GM18511 (cell line): ENCODE data around the gene PCDH1.

Experiments used
- ATAC-seq: cut with Tn5 transposase; IDR thresholded peaks from one replicate; pipeline ENCODE4 v1.9.1; 2021; ENCODE audit warnings: mild to moderate bottlenecking, moderate library complexity; ENCODE audit not compliant: unreplicated experiment

The PCDH1 gene

GRCh38 chr5:141875022-141875740 lies 3.0 kb downstream of the PCDH1 start:
- ATAC-seq: no peak

- no peak for ATAC-seq
Measured at GRCh38 chr5:141874262-141874964, 3.8 kb downstream of the PCDH1 start.

GRCh38 chr5:141873933-141874261 lies 4.3 kb downstream of the PCDH1 start:
- ATAC-seq: no peak

- no peak for ATAC-seq
Measured at GRCh38 chr5:141872496-141873356, 5.5 kb downstream of the PCDH1 start.

- no peak for ATAC-seq
Measured at GRCh38 chr5:141871870-141872269, 6.3 kb downstream of the PCDH1 start.

GRCh38 chr5:141870871-141871270 lies 7.3 kb downstream of the PCDH1 start:
- ATAC-seq: no peak

GRCh38 chr5:141870228-141870627 lies 8.0 kb downstream of the PCDH1 start:
- no peak for ATAC-seq

GRCh38 chr5:141869514-141869913 lies 8.7 kb downstream of the PCDH1 start:
- no peak for ATAC-seq

- ATAC-seq: no peak
Measured at GRCh38 chr5:141869040-141869439, 9.2 kb downstream of the PCDH1 start.

GRCh38 chr5:141868541-141868940 lies 9.7 kb downstream of the PCDH1 start:
- no peak for ATAC-seq

- no peak for ATAC-seq
Measured at GRCh38 chr5:141867651-141868050, 10.6 kb downstream of the PCDH1 start.

- no peak for ATAC-seq
Measured at GRCh38 chr5:141867139-141867538, 11.1 kb downstream of the PCDH1 start.

GRCh38 chr5:141866096-141866495 lies 12.1 kb downstream of the PCDH1 start:
- no peak for ATAC-seq

- ATAC-seq: no peak
Measured at GRCh38 chr5:141865406-141865805, 12.8 kb downstream of the PCDH1 start.

GRCh38 chr5:141864371-141865370 lies 13.5 kb downstream of the PCDH1 start:
- ATAC-seq: no peak

GRCh38 chr5:141863569-141864178 lies 14.5 kb downstream of the PCDH1 start:
- ATAC-seq: no peak

- ATAC-seq: no peak
Measured at GRCh38 chr5:141862936-141863543, 15.2 kb downstream of the PCDH1 start.

GRCh38 chr5:141861194-141861593 lies 17.0 kb downstream of the PCDH1 start:
- no peak for ATAC-seq

GRCh38 chr5:141858079-141858765 lies 20.0 kb downstream of the PCDH1 start:
- no peak for ATAC-seq
